ENCODE data around the gene IL22RA1.

DNA sequence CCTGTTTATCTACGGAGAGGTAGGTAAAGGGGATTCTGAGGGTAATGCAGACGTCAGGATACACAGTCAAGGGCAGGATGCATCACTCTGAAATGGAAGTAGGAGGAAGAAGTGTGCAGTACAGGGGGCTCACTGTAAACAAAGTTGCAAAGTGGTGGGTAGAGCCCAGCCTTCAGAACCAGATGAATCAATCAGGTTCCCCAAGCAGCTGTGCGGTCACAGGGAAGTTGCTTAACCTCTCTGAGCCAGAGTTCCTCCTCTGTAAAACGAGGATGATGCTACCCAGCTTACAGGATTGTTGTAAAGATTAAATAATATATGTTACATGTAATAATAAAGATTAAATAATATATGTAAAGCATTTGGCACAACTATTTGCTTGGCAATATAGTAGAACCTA lies 17.5 kb downstream of the IL22RA1 start:
- TF ChIP-seq, protein P1, sequence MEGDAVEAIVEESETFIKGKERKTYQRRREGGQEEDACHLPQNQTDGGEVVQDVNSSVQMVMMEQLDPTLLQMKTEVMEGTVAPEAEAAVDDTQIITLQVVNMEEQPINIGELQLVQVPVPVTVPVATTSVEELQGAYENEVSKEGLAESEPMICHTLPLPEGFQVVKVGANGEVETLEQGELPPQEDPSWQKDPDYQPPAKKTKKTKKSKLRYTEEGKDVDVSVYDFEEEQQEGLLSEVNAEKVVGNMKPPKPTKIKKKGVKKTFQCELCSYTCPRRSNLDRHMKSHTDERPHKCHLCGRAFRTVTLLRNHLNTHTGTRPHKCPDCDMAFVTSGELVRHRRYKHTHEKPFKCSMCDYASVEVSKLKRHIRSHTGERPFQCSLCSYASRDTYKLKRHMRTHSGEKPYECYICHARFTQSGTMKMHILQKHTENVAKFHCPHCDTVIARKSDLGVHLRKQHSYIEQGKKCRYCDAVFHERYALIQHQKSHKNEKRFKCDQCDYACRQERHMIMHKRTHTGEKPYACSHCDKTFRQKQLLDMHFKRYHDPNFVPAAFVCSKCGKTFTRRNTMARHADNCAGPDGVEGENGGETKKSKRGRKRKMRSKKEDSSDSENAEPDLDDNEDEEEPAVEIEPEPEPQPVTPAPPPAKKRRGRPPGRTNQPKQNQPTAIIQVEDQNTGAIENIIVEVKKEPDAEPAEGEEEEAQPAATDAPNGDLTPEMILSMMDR (IDR thresholded peaks at IDR 0.05), result no peak
- TF ChIP-seq POLR2AphosphoS5 (IDR thresholded peaks at IDR 0.05), result no peak

Measured in esophagus muscularis mucosa (tissue), 3 donors.